Gastrocnemius medialis (tissue), 4 donors: ENCODE results near the gene TEX30. TPM values are rescaled to one million over a fixed set of nuclear protein-coding genes. Genes with fewer than 3 reads are reported as not detected.

Experiments used
- ATAC-seq, 2 donors: fragments of 150-250 bp; one replicate each; pipeline ENCODE4 v1.9.1; 2016
- DNase-seq, 2 donors: peaks; one replicate each; pipeline ENCODE4 v3.0.0-alpha.2; 2019
- H3K27ac ChIP-seq, 4 donors: fragments of 200-600 bp; sonication (generic); 1 replicate in 1 of 4; 2 replicates in 3 of 4; pipeline ENCODE4 v1.5.1; 2016 to 2018; ENCODE audit warnings: mild to moderate bottlenecking in 2 of 4, moderate library complexity in 1 of 4
- H3K27me3 ChIP-seq, 3 donors: fragments of 200-600 bp; sonication (generic) in 2 of 3; 1 replicate in 1 of 3; 2 replicates in 2 of 3; pipeline versions ENCODE4 v1.5.1 to v1.6.0; 2016 to 2019; ENCODE audit warnings: mild to moderate bottlenecking in 1 of 3, moderate library complexity in 1 of 3
- H3K36me3 ChIP-seq, 2 donors: fragments of 200-600 bp; sonication (generic) in 1 of 2; one replicate each; pipeline ENCODE4 v1.5.1; 2017 to 2018
- H3K4me1 ChIP-seq, 2 donors: fragments of 200-600 bp; sonication (generic) in 1 of 2; one replicate each; pipeline ENCODE4 v1.5.1; 2016 to 2017; ENCODE audit warnings: mild to moderate bottlenecking in 2 of 2
- H3K4me3 ChIP-seq, 4 donors: fragments of 200-600 bp; sonication (generic) in 3 of 4; 1 replicate in 1 of 4; 2 replicates in 3 of 4; pipeline ENCODE4 v1.5.1; 2016 to 2019; ENCODE audit warnings: mild to moderate bottlenecking in 2 of 4
- H3K9me3 ChIP-seq, 3 donors: fragments of 200-600 bp; sonication (generic) in 2 of 3; 1 replicate in 1 of 3; 2 replicates in 2 of 3; pipeline ENCODE4 v1.5.1; 2016 to 2019
- POLR2A ChIP-seq, 2 donors: fragments of 450-650 bp; IDR thresholded peaks; one replicate each; pipeline ENCODE4 v1.6.1; 2017; ENCODE audit warnings: antibody characterized with exemption in 2 of 2, mild to moderate bottlenecking in 2 of 2, moderate library complexity in 2 of 2
- in situ Hi-C, 4 donors: fragments of 200-750 bp; cut with MboI; loops; one replicate each; pipeline versions ENCODE4 v1.15.0 to v1.8.0; 2017; ENCODE audit warnings: low sequenced_read_pairs in 4 of 4
- intact Hi-C: fragments of 100-400 bp; cut with DNase I; formaldehyde crosslinking; loops from one replicate; pipeline ENCODE4 v1.15.1; 2023; ENCODE audit warnings: low total_unique reads
- total RNA-seq, 4 donors: library from RNA; depleted of rRNA; stranded (reverse); fragments of >200 nt; gene quantifications; one replicate each; pipeline versions ENCODE4 v1.1.0 to v1.2.3, GENCODE V29; 2016
- TF ChIP-seq, protein P1 (sequence below), 5 experiments: fragments of 450-650 bp in 3 of 5; fragments of 200-600 bp in 2 of 5; sonication (generic) in 2 of 5; IDR thresholded peaks in 4 of 5; conservative IDR thresholded peaks in 1 of 5; 1 replicate in 4 of 5; 2 replicates in 1 of 5; pipeline ENCODE4 v1.5.1; 2016 to 2019; ENCODE audit warnings: antibody characterized with exemption in 5 of 5, mild to moderate bottlenecking in 3 of 5, moderate library complexity in 3 of 5

TEX30 gene
- total RNA-seq, 4 donors from 2014 or later, result 3.5 to 11.6 (median 10.2) TPM

- Histone ChIP-seq H3K27ac (peak overlapping the region; percentile 78 to 90 (median 84)), H3K4me1 (peaks cover 14 to 15% of the 10 kb centered on the region in 2 donors), H3K9me3 (no peaks in the 10 kb centered on the region), H3K27me3 (no peaks in the 10 kb centered on the region), H3K36me3 (no peaks in the 10 kb centered on the region), H3K4me3 (no peak overlapping the region)
- intact Hi-C loops (no loop called here), in situ Hi-C loops (no loop called here)
- no peak for DNase-seq
- no peak for ATAC-seq
- TF ChIP-seq, protein P1, sequence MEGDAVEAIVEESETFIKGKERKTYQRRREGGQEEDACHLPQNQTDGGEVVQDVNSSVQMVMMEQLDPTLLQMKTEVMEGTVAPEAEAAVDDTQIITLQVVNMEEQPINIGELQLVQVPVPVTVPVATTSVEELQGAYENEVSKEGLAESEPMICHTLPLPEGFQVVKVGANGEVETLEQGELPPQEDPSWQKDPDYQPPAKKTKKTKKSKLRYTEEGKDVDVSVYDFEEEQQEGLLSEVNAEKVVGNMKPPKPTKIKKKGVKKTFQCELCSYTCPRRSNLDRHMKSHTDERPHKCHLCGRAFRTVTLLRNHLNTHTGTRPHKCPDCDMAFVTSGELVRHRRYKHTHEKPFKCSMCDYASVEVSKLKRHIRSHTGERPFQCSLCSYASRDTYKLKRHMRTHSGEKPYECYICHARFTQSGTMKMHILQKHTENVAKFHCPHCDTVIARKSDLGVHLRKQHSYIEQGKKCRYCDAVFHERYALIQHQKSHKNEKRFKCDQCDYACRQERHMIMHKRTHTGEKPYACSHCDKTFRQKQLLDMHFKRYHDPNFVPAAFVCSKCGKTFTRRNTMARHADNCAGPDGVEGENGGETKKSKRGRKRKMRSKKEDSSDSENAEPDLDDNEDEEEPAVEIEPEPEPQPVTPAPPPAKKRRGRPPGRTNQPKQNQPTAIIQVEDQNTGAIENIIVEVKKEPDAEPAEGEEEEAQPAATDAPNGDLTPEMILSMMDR (IDR thresholded peaks at IDR 0.05 in 4 of 5, conservative IDR thresholded peaks at IDR 0.05 in 1 of 5), result no peak
- TF ChIP-seq POLR2A (IDR thresholded peaks at IDR 0.05), result no peak
Observed at GRCh38 chr13:102718746-102719145, 54.8 kb downstream of the TEX30 start.

Other genes starting within 250 kb of the TEX30 start
- gene TPP2, start 176.8 kb downstream of the TEX30 start, total RNA-seq, result 10 to 100 TPM; 38.2 to 78.2 (median 68.1) TPM
- 1 to 10 TPM in 1 of 4 donors, not detected in 3; 2.2 TPM for gene METTL21C, start 78.7 kb downstream of the TEX30 start, total RNA-seq
- under 1 TPM; 0.51 to 0.94 (median 0.80) TPM for gene POGLUT2, start 25.2 kb upstream of the TEX30 start, total RNA-seq
- 10 to 100 TPM; 14.2 to 25.1 (median 21.1) TPM for gene BIVM, start 25.3 kb upstream of the TEX30 start, total RNA-seq
- gene ERCC5, start 72.2 kb upstream of the TEX30 start, total RNA-seq, result 10 to 100 TPM; 43.5 to 77.7 (median 46.8) TPM